IPS-NIHi7 (cell line): ENCODE results near the gene EDAR.

Experiments
- DNase-seq: peaks from one replicate; pipeline ENCODE4 v3.0.0; 2012; ENCODE audit warnings: mixed read lengths; ENCODE audit errors: extremely low spot score

Gene EDAR

DNA sequence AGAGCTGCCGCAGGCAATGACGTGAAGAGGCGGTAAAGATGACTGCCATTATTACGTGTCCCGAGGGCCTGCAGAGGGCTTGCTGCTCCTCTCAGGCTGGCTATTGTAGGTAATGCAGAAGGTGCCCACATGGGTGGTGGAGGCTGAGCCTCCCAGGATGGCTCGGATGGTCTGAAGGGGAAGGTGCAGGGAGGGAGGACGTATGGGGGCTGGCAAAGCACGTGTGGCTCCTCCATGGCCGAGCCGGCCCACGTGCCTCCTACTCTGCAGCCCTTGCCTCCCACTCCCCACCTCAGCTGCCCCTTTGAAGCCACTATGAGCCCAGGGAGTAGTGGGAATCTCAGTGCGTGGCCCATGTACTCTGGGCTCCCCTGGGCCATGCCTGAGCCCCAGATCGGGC lies 48.9 kb downstream of the EDAR start:
- DNase-seq: no peak

DNA sequence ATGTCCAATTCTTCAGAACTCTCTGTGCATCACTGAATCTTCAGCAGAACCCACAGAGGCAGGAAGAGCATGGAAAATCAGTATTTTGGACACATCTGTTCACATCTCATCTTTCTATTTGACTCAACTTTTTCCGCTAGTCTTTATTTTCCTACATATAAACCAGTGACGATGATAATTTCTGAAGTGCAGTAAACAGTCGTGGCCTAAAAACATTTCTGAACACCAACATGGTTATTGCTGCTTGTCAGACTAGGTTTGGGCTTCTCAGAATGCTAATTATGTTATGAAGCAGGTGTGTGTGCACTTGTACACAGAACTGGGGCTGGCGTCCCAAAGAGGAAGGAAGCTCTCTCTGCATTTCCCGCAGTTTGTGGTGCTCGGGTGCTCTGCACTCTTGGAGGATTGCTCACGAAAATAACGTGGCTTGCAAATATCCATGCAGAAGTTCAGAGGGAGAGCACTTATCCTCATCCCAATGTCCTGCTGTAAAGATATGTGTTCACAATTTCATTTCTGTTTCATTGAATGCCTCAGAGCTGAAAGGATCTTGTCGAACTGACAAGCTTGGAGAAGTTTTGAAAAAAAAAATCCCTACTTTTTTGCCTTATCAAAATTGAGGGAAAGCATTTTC lies 50.8 kb downstream of the EDAR start:
- DNase-seq: no peak

DNA sequence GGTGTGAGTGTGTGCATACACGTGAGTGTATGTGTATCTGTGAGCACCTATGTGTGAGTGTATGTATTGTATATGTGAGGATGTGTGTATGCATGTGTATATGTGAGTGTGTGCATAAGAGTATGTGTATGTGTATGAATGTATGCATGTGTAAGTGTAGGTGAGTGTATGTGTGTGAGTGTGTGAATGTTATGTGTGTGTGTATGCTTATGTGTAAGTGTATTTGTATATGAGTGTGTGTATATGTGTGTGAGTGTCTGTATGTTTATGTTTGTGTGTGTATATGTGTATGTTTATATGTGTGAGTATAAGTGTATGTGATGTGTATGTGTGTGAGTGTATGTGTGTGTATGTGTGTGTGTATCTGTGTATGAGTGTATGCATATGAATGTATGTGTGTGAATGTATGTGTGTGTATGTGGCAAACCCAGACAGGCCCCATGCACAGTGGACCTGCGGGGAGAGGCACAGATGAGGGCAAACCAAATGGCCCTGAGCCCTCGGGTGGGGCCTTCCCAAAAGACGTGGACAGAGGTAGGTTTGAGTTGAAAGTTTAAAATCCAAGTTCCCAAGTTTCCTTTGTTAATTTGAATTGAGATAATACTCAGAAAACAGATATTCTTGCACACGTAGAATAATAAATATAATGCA lies 51.5 kb downstream of the EDAR start:
- DNase-seq: no peak

DNA sequence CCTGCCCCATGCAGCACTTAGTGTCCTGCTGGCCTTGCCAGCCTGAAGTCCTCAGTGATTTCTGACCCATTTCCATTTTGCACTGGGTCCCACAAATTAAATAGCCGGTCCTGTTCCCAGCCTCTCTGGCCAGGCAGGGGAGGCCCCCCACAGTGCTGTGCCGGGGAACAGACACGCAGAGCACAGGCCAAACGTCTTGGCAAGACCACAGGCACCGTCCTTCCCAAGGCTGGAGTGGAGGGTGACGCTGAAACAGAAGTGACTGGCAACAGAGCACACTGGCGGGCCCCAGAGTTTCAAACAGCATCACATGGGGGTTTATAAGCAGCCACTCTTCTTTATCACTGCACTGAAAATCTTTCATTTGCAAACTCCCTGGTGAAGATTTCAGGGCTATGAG lies 52.2 kb downstream of the EDAR start:
- DNase-seq: no peak

DNA sequence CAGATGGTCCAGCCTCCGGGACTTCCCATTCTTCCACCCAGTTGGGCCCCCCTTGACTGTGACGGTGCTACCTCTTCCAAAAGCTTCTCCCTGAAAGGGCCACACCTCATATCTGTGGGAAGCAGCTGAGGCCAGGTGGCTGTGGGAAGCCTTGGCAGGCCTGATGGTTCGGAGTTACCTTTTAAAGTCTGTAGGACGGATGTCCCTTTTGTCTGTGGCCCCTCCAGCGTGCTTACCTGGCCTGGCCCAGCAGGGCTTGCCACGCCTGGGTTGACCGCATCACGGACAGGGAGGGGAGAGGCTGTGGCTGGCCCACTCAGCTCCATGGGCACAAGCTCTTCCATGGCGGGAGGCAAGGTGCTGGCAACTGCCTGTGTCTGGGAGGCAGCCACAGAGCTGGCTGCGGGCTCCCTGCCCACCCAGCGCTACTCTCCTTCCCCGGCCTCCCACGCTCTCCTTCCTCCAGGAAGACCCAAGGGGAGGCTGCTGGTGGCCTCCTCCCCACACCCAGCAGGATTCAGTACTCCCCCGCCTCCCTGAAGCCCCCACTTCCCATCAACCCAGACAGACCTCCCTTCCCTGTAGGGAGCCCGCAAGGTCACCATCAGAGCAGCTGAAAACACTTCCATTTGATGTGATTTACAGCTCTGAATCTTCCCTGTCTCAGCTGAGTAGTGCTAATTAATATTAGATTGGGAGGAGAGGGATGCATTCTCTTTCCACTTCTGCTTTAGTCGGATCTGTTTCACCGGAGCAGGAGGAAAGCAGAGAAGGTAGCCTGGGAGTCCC lies 52.8 kb downstream of the EDAR start:
- DNase-seq: no peak

DNA sequence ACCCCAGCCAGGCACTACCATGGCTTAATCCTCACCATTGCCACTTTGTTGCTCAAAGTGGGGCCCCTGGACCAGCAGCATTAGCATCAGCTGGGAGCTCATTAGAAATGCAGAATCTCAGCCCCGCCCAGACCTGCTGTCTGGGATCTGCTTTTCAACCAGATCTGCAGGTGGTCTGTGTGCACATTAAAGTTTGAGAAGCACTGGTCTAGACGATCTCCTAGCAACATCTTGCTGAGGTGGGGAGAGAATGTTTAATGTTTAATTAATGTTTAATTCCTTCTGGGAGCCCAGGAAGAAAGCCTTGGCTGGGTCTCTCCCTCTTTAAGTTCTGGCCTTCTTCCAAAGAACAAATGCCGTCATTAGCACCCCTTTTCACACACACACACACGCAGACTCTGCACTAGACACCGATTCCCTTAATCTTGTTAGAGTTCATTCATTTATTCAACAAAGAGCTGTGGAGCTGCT lies 53.7 kb downstream of the EDAR start:
- no peak for DNase-seq

DNA sequence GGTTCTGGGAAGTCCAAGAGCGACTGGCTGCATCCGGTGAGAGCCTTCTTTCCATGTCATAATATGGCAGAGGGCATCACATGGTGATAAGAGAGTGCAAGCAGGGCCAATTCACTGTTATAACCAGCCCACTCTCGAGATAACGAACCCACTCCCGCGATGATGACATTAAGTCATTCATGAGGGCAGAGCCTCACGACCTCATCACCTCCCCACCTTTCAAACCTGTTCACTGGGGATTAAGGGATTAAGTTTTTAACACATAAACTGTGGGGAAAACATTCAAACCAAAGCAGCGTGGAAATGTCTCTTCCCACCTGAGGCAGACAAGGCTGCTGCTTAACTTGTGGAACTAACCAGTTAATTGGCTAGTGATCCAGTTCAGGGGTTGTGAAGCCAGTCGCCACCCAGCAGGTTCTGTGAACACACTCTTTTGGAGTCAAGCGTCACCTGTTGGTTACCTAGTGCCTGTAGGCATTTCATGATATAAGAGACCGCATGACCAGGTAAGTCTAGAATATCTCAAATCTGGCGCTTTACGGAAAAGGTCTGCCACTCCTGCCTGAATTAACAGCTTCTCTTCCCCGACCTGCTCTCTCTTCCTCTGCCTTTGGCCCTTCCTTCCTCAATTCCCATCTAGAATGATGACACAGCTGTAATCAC lies 54.3 kb downstream of the EDAR start:
- DNase-seq: no peak

DNA sequence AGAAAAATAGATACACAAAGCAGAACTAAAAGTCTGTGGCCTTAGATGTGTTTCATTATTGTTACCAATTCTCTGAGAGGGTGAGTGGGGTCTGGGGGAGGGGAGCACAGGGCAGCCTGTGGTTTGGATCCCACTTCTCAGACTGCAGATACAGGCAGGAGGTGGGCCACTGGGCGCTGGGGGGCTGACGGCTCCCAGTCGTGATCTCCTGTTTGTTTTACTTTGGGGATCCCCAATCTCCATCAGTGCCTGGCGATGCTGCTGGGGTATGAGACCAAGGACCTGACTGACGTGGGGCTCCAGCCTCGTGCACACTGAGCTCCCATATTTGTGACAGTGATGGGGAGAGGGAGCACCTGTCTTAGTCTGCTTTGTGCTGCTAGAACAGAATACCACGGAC lies 54.9 kb downstream of the EDAR start:
- no peak for DNase-seq

DNA sequence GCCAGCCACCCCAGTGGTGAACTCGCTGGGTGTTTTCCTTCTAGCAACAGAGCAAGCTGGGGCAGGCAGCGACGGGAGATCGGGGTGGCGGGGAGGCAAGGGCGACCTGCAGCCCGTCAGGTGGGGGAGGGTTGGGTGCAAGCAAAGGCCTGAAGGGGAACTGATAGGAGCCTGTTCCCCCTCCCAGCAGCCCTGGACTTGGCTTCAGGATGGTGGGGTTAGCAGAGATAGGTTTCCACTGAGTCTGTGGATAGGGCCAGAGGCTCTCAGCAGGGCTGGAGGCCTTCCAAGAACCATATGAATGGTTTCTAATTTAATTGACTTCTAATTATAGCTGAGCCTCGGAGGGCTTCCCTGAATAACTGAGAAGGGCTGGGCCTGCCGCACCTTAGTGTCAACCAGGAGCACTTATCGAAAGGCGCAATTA lies 55.3 kb downstream of the EDAR start:
- no peak for DNase-seq

DNA sequence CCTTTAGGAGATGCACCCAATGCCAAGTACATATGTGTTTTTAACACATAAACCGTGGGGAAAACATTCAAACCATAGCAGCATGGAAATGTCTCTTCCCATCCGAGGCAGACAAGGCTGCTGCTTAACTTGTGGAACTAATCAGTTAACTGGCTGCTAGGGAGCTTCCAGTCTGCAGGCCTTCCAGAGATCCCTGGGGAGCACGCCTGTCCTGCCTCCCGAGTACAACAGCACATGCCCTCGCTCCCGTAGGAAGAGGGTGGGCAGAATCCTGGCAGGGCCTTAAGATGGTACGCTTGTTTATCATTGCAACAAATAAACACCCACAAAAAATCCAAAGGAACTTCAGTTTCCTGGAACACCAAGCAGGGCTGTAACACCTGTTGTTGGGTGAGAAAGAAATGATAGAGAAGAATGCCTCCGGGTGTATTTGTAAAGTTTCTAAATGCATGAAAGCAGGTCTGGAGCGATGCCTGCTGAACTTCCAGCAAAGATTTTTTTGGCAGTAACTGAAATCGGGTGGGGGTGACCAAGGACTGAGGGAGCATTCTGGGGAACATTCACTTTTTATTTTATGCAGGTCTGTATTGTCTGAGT lies 56.2 kb downstream of the EDAR start:
- DNase-seq: no peak

DNA sequence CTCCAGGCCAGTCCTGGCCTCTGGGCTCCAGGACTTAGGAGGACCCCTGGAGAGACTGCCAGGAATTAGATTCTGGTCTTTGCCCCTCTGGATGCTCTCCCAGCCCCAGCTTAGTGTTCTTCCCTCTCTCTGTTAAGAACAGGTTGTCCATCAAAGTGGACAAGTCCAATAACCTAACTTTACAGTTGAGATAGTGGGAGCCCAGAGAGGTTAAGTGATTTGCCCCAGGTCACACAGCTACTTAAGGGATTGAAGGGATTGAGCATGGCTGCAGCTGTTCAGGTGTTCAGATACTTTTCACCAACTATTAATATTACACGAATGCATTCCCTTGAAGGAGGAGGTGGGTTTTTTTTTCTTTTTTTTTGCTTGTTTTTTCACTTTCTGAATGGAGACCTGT lies 57.6 kb downstream of the EDAR start:
- no peak for DNase-seq

DNA sequence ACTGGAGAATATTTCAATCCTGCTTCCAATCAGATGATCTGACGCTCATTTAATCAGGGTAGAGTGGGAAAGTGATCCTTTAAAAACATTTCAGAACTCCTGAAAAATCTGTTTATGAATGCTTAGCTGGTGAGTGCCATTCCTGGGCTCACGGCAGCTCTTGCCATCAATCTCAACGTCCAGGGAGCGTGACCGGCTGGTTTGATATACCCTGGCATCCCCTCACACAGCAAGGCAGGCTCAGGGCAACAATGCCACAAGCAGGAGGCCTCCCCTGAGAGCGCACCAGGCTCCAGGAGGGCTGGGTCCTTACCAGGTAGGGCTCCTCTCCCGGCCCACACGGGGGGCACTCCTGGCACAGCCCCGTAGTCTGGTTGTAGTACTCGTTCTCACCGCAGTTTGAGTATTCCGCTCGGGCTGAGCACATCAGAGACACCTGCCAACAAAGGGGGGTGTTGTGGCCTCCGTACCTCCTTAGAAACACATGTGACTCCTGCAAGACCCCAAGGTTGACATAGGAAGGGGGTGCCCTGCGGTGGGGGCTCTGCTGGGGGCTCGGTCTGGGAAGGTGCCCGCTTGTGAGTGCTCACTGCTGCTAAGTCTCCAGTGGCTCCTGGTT lies 59.1 kb downstream of the EDAR start:
- no peak for DNase-seq

DNA sequence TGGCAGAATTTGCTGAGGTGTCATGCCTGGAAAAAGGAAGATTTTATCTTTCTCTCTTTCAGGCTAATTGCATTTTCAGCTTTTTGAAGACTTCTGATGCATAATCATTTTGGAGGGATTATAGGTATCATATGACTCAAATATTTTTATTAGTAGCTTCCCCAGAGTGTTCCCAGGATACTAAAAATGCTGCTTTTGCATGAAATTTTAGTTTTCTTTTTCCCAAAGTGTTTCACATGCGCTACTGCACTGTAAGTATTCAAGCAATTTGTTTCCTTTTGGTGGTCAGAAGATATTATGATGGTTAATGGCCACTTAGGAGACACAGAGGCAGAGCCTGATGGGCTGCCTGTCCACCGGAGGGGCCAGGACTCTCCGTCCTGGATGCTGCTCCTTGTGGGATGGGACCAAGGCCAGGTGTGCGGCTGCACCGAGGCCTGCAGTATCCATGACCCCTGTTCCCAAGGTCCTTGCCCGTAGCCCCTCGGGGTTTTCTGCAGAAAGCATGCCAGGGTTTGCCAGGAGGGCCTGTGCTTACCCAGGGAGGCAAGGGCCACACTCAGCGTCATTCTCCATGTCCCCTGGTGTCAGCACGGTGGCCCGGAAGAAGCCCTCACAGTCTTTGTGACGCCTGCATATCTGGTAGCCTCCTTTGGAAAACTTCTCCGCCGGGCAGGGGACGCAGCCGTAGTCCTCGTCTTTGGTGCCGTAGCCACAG lies 60.2 kb downstream of the EDAR start:
- no peak for DNase-seq

DNA sequence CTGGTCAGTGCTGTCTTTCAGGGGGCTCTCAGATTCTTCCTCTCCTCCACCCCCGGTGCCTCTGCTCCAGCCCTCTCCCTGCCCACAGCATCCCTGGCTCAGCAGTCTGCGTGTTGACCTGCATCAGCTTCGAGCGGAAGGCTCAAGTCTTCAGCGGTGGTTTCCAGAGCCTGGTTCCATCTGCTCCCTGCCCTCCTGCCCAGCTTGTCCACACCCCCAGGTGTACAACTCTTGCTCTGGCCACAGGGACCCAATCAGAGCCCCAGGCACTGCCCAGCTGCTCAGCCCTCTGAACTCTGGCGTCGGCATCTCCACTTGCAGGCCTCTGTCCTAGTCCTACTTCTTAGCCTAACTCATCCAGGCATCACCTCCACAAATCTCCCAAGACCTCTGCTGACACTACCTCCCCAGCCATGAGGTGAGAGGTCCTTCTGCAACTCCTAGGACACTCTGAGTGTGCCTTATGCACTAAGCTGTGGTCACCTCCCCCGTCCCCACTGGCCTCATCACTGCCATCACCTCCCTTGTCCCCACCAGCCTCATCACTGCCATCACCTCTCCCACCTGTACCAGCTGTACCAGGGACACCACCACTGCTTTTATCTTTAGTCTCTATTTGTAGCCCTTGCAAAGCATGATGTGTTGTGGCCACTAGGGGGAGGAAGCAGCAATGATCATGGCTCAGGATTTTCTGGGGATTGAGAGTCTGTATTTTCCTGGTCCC lies 60.9 kb downstream of the EDAR start:
- peak; percentile 78 for DNase-seq

DNA sequence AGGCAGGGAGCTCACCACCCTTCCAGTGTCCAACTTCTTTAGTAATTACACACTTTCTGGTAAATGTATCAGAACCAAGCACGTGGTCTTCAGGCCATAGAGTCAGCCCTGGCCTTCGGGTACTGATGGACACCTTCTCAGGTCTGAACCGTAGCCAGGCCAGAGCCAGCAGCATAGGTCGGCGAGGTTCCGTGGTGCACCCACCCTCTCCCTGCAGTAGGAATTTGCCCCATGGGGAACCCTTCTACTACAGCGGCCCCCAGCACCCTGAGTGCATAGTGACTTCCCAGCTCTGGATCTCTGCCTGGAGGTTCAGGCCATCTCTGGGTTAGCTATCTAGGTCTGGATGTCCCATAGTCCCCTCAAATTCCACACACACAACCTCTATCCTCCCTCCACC lies 61.6 kb downstream of the EDAR start:
- no peak for DNase-seq

DNA sequence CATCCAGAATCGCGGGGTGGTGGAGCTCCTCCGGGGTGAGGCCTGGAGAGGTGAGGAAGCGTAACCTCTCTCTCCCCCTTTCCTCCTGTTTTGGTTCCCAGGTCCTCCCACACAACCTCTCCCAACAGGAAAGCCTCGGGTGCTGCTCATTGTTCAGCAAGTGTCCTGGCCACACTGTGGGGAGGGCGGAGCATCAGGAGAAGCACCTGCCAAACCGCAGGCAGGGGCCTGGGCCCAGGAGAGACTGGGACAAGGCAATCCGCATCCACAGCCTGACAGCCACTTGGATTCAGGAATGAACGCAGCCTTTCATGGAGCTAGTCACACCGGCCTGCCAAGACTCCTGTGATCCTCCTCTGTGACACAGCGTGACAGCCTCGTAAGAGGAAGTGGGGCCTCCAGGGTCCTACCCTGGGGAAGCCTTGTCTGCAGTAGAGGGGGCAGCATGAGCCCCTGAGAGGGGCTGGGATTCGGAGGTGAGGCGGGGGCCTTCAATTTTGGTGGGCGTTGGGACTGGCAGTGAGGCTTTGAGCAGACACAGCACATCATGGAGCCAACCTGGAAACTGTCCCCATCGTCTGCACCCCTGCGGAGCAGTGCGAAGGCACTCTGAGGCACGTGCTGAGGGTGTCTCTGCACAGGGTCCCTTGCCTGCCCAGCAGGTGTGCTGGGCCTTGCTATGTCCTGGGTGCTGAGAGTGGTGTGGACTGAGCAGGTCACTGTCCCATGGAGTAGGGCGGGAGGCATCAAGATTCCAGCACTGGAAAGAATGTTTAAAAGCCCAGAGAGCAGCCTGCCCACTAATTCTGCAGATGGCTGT lies 62.2 kb downstream of the EDAR start:
- DNase-seq: no peak

DNA sequence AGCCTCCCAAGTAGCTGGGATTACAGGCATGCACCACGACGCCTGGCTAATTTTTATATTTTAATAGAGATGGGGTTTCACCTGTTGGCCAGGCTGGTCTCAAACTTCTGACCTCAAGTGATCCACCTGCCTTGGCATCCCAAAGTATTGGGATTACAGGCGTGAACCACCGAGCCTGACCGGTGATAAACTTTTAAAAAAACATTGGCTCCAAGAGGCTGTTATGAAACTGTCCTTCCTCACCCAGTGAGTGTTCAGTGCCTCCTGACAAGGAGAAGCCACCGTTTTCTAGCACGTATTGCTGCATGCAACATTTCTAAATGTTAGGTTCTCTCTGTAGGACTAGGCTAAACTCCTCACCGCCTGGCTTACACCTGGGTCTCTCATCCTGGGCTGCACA lies 63.3 kb downstream of the EDAR start:
- DNase-seq: no peak

DNA sequence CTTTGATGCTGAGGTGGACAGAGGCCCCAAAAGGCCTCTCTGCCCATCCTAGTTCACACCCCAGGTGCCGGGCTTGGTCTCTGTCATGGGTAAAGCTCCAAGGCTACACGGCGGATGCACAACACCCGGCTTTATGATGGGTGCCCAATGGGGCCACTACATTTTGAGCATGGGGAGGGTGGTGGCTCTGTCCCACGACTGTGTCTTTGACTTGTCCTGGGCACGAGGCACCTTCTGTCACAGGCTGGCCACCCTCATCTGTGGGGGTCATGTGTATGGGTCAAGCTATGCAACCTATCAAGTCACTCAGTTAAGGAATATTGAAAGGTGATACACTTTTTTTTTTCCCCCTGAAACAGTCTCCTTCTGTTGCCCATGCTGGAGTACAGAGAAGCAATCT lies 63.7 kb downstream of the EDAR start:
- DNase-seq: no peak

DNA sequence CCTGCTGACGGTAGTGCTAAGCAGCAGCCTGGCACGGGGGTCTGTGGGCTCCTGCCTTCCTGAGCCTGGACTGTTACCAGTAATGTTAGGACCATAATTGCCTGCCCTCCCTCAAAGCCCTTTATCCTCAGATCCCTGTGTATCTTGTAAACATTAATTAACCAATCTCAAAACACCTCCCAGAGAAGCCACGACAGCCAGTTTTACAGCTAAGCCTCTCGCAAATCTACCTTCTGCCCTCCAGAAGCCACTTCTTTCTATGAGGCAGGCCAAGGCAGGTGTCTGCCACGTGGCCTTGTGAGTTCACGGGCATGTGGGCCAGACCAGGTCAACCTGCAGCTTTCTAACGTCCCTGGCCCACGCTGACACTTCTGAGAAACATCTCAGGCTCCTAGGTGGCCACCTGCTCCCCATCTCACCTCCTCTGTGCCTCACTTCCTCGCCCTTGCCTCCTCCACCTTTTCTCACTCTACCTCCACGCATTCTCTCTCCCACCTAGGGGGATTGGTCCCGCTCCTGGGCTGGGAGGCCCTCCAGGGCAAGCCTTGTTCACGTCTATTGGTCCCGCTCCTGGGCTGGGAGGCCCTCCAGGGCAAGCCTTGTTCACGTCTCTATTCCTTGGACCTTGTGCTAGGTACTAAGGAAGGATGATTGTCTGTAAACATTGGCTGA lies 64.3 kb downstream of the EDAR start:
- no peak for DNase-seq
